Epithelial cell of esophagus (primary cell): ENCODE data around the gene RUNX2.

Experiments
- DNase-seq: peaks from one replicate; pipeline ENCODE4 v3.0.0; 2010; ENCODE audit warnings: low read depth
- H3K4me3 ChIP-seq: 2 replicates; pipeline ENCODE4 v1.5.1; 2011; ENCODE audit warnings: mild to moderate bottlenecking, low read length, control low read depth
- TF ChIP-seq, protein P1 (sequence below): IDR thresholded peaks from 2 replicates; pipeline ENCODE4 v1.5.1; 2011; ENCODE audit warnings: low read depth, mild to moderate bottlenecking, low read length, control low read depth, inconsistent platforms; ENCODE audit not compliant: insufficient read depth; ENCODE audit errors: missing control alignments

Gene RUNX2

DNA sequence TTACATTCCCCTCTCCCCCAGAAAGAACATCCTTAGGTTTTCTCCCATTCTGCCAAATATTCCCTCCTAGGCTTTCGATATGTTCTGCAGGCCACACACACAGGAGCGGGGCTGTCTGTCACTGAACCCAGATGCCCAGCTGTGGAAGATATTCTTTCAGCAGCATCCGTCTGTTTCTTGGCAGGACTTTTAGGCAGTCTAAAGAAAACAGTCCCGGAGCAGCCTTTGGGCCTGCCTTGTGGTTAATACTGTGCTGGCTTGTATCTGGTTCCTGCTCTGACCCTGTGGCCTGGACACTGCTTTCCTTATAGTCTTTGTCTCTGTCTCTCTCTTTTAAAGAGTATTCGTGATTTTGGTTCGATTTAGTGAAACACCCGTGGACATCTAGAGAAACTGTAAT is 144.3 kb downstream of the RUNX2 start:
- TF ChIP-seq, protein P1, sequence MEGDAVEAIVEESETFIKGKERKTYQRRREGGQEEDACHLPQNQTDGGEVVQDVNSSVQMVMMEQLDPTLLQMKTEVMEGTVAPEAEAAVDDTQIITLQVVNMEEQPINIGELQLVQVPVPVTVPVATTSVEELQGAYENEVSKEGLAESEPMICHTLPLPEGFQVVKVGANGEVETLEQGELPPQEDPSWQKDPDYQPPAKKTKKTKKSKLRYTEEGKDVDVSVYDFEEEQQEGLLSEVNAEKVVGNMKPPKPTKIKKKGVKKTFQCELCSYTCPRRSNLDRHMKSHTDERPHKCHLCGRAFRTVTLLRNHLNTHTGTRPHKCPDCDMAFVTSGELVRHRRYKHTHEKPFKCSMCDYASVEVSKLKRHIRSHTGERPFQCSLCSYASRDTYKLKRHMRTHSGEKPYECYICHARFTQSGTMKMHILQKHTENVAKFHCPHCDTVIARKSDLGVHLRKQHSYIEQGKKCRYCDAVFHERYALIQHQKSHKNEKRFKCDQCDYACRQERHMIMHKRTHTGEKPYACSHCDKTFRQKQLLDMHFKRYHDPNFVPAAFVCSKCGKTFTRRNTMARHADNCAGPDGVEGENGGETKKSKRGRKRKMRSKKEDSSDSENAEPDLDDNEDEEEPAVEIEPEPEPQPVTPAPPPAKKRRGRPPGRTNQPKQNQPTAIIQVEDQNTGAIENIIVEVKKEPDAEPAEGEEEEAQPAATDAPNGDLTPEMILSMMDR: no peak
- H3K4me3 ChIP-seq: no peak overlapping the region
- no peak for DNase-seq

DNA sequence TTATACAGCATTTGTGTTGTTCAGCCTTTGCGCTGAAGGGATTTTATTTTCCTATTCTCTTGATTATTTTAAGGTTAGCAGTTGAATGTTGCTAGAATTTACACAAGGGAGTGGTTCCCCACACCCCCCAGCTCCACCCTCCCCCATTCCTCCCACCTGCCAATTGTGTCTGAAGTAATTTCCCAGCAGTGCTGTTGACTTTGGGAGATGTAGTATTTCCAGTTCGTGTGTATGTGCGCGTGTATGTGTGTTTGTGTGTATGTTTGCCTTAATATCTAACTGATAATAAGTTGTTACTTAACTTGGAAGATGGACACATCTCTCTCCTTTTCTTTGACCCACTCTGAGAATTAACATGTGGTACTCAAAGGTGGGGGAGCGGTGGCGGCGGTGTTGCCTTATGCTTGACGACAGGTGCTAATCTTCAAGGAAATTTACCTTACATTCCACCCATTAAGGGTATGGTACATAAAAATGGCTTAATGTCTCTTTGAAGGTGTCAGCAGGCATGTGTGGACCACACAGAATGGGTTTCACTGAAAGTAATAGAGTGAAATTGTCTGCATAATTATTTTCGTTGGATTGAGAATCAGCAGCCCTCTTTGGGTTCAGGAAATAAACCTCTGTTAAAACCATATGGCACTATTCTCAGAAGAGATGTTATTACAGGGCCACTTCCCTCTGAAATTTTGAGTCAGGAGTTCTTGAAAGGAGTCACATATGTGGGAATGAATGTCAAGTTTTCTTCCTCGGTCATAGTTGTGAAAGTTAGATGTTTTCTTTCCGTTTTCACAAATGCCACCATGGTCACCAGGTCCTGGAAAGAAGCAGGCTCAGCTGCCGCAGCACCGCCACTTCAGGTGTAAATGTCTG is 145.2 kb downstream of the RUNX2 start:
- DNase-seq: peak; percentile 7
- no peak overlapping the region for H3K4me3 ChIP-seq
- TF ChIP-seq, protein P1: no peak

DNA sequence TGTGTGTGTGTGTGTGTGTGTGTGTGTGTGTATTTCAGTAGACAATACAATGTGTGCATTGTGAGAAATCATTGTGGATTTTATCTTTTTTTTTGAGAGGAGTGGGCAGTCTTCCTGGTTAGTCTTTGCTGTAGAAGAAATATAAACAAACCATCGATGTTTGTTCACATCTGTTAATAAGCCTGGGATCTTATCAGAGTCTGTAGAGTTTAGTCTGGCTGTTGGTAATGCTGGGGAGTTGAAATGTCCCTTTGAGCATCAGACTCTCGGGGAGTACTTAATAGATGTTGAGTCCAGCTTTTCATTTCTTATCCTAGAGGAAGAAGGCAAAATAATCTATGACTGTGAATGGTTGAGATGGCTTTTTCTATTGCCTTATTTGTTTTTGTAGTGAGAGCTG is 146.2 kb downstream of the RUNX2 start:
- DNase-seq: no peak
- no peak overlapping the region for H3K4me3 ChIP-seq
- TF ChIP-seq, protein P1: no peak

DNA sequence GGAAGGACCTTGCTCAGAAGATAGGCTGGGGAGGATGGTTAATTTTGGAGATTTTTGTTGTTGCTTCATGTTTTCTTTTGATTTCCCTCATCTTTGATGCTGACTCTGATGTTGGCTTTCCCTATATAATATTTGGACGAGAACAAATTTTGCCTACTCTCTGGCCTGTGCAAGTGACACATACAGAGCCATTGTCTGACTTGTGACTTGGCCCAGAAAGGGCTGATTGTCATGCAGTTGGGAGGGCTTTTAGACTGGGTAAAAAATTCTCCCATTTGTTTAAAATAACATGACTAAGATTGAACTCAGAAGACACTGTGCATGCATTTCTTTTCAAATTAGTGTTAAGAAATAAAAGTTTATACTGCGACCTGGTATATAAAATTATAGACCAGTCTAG is 148.2 kb downstream of the RUNX2 start:
- no peak for DNase-seq
- H3K4me3 ChIP-seq: no peak overlapping the region
- TF ChIP-seq, protein P1: no peak

DNA sequence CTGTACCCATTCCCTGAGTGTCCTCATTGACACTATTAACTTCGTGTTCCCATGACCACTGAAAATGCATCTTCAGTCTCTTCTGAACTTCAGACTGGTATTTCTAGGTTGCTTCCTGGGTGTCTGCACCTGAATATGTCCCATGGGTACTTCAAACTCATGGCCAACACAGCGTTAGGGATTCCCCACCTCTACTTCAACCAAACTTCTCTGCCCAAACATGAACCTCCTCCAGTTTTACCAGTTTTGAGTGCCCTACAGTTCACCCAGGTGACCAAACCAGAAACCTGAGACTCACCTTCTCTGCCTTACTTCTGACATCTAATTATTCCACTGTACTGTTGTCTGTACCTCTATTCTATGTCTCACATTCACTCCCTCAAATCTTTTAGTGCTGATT is 149.1 kb downstream of the RUNX2 start:
- DNase-seq: peak; percentile 58
- no peak overlapping the region for H3K4me3 ChIP-seq
- TF ChIP-seq, protein P1: no peak

DNA sequence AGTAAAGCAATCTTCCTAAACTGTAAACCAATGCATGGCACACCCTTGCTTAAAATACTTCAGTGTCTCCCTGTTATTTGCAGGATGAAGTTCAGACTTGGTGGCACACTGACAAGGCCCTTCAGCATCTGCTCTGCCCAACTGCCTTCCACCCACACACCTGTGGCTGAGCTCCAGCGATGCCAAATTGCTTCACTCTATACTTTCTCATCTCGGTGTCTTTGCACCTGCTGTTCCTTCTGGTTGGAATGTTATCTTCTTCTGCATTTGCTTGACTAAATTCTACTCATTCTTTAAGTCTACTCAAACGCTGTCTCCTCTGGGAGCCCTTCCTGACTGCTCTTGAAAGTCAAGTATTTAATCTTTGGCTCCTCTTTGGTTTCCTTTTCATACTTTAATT is 149.7 kb downstream of the RUNX2 start:
- H3K4me3 ChIP-seq: no peak overlapping the region
- DNase-seq: peak; percentile 52
- TF ChIP-seq, protein P1: no peak

DNA sequence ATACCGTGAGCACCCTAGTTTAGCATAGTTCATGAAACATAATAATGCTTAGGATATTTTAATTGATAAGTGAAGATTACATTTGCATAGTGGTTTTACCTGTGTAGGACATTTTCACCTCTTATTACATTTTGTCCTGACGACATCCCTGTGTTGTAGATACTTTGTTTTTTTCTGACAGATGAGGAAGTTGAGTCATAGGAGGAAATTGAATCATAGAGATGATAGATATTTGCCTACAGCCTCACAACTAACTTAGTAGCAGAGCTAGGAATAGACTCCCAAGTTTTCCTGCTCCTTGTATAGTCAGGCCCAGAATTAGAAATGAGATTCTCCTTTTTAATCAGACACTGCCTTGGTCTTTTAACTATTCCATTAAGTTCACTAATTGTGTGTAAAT is 150.1 kb downstream of the RUNX2 start:
- no peak overlapping the region for H3K4me3 ChIP-seq
- peak; percentile 87 for DNase-seq
- TF ChIP-seq, protein P1: no peak
